Nephron progenitor cell (in vitro differentiated cells): ENCODE data around the gene TCF19.

Source experiments
- DNase-seq: peaks from one replicate; pipeline ENCODE4 v3.0.0; 2021
- H3K27ac Mint-ChIP-seq: 2 replicates; pipeline ENCODE4 v1.8.0; 2021; ENCODE audit warnings: mild to moderate bottlenecking, moderate library complexity, mixed read lengths
- H3K27me3 Mint-ChIP-seq: 2 replicates; pipeline ENCODE4 v1.8.0; 2021; ENCODE audit warnings: mild to moderate bottlenecking, low read depth, mixed read lengths; ENCODE audit not compliant: poor library complexity
- H3K36me3 Mint-ChIP-seq: 2 replicates; pipeline ENCODE4 v1.8.0; 2021; ENCODE audit warnings: low read depth, mixed read lengths
- H3K4me1 Mint-ChIP-seq: 2 replicates; pipeline ENCODE4 v1.8.0; 2021; ENCODE audit warnings: mixed read lengths
- H3K4me3 Mint-ChIP-seq: 2 replicates; pipeline ENCODE4 v1.8.0; 2021; ENCODE audit warnings: mild to moderate bottlenecking, moderate library complexity, mixed read lengths
- H3K9me3 Mint-ChIP-seq: 2 replicates; pipeline ENCODE4 v1.8.0; 2021; ENCODE audit warnings: mild to moderate bottlenecking, moderate library complexity, mixed read lengths
- CTCF ChIP-seq: fragments of 200-600 bp; sonication (generic); IDR thresholded peaks from 2 replicates; pipeline ENCODE4 v1.5.0; 2021; ENCODE audit warnings: antibody characterized with exemption

The TCF19 gene

GRCh38 chr6:31156641-31157040 is 1.7 kb upstream of the TCF19 start:
- TF ChIP-seq CTCF: no peak
- H3K4me1 Mint-ChIP-seq: peaks cover 69% of the 10 kb centered on the region
- no peaks in the 10 kb centered on the region for H3K9me3 Mint-ChIP-seq
- peaks cover 4% of the 10 kb centered on the region for H3K27me3 Mint-ChIP-seq
- peak overlapping the region; percentile 39 for H3K27ac Mint-ChIP-seq
- no peak for DNase-seq
- peaks cover 26% of the 10 kb centered on the region for H3K36me3 Mint-ChIP-seq
- peak overlapping the region; percentile 96 for H3K4me3 Mint-ChIP-seq

- DNase-seq: peak; percentile 18
- Mint-ChIP-seq H3K9me3 (no peaks in the 10 kb centered on the region), H3K4me1 (peaks cover 69% of the 10 kb centered on the region), H3K36me3 (peaks cover 26% of the 10 kb centered on the region), H3K27ac (peak within 1 kb of the TSS; percentile 63), H3K4me3 (peak within 1 kb of the TSS; percentile 96), H3K27me3 (peaks cover 4% of the 10 kb centered on the region)
- TF ChIP-seq CTCF: no peak
These were observed 763 bp upstream of the TCF19 start, which contains the start of gene CCHCR1 for GRCh38 chr6:31157513-31158139. Gene CCHCR1 (minus strand): TSS chr6:31157802. CDS start chr6:31157600, 202 bp downstream.

GRCh38 chr6:31158863-31159855 is 770 bp downstream of the TCF19 start:
- Mint-ChIP-seq H3K27ac (no peak overlapping the region), H3K4me3 (peak overlapping the region; percentile 96), H3K36me3 (peaks cover 21% of the 10 kb centered on the region), H3K27me3 (peaks cover 4% of the 10 kb centered on the region), H3K4me1 (peaks cover 58% of the 10 kb centered on the region), H3K9me3 (no peaks in the 10 kb centered on the region)
- peak; percentile 37 for DNase-seq
- TF ChIP-seq CTCF: no peak

GRCh38 chr6:31161216-31162126 is 3.1 kb downstream of the TCF19 start:
- Mint-ChIP-seq H3K4me1 (peaks cover 43% of the 10 kb centered on the region), H3K36me3 (peaks cover 1% of the 10 kb centered on the region), H3K27ac (no peak overlapping the region), H3K4me3 (no peak overlapping the region), H3K27me3 (peaks cover 15% of the 10 kb centered on the region), H3K9me3 (no peaks in the 10 kb centered on the region)
- DNase-seq: no peak
- no peak for TF ChIP-seq CTCF

GRCh38 chr6:31162463-31163165 is 4.2 kb downstream of the TCF19 start:
- Mint-ChIP-seq H3K9me3 (no peaks in the 10 kb centered on the region), H3K27me3 (peaks cover 27% of the 10 kb centered on the region), H3K27ac (no peak overlapping the region), H3K36me3 (no peaks in the 10 kb centered on the region), H3K4me1 (peaks cover 31% of the 10 kb centered on the region), H3K4me3 (no peak overlapping the region)
- no peak for TF ChIP-seq CTCF
- no peak for DNase-seq
